NCI-H510A treated with DMSO at 0.1 percent for 48 hours (cell line): ENCODE measurements around the gene ZDHHC11.
"Not testable (repeated sequence)": the region's sequence is repeated elsewhere in the genome, so short reads cannot be mapped to it uniquely, and the experiment has no call there.

Experiments used
- DNase-seq: peaks from one replicate; lab custom pipeline; 2025; lab: John Stamatoyannopoulos, UW

ZDHHC11 gene

GRCh38 chr5:807719-808514 is 42.9 kb downstream of the ZDHHC11 start:
- DNase-seq = not testable (repeated sequence)

GRCh38 chr5:801472-801871 is 49.3 kb downstream of the ZDHHC11 start:
- DNase-seq = no peak

- not testable (repeated sequence) for DNase-seq
Observed at GRCh38 chr5:801055-801454, 49.7 kb downstream of the ZDHHC11 start.

DNA sequence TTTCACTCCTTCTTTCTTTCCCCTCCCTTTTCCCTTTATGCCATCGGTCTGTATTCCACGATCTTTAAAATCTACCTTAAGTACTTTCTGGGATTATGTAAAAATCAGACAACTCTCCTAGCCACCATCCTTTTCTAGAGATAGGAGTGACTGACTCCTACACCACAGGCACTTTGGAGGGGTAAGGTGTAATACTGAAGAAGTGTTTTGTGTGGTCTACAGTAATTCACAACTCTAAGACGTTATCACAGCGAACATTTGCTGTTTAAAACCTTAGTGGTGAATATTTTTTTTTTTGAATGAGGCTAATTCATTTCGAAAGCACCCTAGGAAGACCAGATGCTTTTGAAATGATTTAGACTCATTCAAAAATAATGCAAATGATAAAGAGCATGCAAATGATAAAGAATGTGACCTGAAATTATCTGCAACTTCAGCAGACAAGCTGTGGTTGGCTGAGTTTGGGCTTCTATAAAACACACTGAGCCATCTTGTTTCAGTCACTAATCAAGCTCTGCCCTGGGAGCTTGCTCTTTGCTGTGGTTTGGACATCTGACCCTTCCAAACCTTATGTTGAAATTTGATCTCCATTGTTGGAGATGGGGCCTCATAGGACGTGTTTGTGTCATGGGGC is 52.2 kb downstream of the ZDHHC11 start:
- DNase-seq = not testable (repeated sequence)

DNA sequence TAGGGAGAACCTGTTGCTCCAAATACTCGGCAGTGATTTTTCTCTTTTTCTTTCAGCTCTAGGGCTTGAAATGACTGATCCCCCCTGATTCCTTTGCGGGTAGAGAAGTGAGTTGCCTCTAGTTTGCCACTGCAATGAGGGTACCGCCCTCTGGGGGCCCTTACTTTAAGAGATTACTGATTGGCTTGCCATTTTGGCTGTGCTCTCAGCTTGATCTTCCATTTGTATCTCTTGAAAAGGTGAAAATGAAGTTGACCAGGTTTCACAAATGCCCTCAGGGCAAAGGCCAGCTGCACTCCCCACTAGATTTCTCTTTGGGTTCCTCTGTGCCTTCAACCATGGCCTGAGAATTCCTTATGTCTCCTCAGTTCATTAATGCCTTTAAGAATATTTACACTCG is 52.8 kb downstream of the ZDHHC11 start:
- DNase-seq = not testable (repeated sequence)

GRCh38 chr5:795873-796272 is 54.9 kb downstream of the ZDHHC11 start:
- not testable (repeated sequence) for DNase-seq

- not testable (repeated sequence) for DNase-seq
Observed at GRCh38 chr5:794948-795347, 55.8 kb downstream of the ZDHHC11 start.

DNA sequence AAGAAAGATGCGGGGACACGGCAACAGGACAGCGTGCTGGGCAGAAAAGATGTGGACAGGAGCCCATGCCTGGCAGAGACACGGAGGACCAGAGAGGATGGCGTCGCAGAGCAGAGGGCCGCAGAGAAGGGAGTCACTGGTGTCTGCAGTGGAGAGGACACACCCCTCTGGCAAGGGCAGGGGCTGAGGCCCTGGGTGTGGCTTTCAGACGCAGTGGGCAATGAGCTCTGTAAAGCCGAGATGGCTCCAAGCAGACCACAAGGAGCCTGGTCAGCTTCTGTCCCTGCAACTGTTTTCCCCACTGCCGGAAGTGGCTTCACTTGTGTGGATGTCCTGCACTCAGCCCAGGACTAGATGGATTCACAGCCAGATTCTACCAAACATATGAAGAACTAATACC is 62.1 kb downstream of the ZDHHC11 start:
- DNase-seq = not testable (repeated sequence)

- DNase-seq = not testable (repeated sequence)
Observed at GRCh38 chr5:787857-788233, 62.9 kb downstream of the ZDHHC11 start.

DNA sequence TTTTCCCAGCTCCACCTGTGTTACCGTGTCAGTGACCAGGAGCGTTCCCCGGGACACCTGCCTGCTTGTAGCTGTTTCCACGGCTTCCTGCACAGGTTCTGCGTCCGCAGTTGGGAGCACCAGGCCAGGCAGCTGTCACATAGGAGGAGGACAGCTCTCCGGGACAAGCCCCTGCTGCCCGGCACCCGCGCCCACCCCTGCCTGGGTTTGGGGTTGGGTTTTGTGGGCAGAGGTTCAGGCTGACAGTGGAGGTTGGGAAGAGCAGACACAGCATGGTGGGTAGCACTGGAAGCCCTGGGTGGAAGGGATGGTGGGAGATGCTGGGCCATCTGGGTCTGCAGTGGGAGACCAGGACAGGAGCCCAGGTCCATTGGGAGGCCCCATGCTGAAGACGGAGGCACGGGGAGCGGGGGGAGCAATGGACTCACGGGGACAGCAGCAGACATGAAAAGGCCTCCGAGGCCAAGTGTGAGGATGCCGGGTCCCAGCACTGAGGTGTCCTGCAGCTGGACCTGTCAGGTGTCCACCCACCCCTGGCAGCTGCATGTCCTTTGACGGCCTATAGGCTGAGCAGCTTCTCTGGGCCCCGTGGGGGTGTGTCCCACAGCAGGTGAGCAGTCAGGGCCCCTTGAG is 63.4 kb downstream of the ZDHHC11 start:
- DNase-seq = not testable (repeated sequence)

GRCh38 chr5:785181-785705 is 65.5 kb downstream of the ZDHHC11 start:
- peak; percentile 64 for DNase-seq

GRCh38 chr5:784428-785177 is 66.2 kb downstream of the ZDHHC11 start, which contains the start of gene ZDHHC11B:
TSS of gene ZDHHC11B (minus strand) at chr5:784729. CDS start at chr5:766919, 17,810 bp downstream.
- peak; percentile 98 for DNase-seq

DNA sequence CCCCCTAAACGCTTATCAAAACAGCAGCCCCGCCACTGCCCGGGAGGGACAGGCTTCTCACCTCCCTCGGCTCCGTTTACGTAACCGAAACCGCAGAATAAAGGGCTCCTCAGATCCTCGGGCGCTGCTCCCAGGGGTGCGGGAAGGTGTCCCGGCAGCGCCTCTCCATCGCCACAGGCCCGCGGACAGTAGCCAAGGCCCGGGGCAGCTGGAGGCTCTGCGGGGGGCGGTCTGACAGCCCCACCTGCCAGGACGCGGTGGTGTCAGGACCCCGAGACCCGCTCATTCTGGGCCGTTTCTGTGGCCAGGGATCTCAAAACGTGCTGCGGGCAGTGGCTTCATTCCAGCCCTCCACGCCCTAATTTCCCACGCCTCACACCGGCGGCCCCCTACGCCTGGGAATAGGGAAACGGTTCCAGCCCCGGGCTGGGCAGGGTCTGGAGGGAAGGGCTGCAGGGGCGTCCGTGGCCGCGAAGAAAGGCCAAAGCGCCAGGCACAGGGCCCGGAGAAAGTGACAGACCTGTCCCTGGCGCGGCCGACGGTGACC is 66.8 kb downstream of the ZDHHC11 start:
- DNase-seq = peak; percentile 72

DNA sequence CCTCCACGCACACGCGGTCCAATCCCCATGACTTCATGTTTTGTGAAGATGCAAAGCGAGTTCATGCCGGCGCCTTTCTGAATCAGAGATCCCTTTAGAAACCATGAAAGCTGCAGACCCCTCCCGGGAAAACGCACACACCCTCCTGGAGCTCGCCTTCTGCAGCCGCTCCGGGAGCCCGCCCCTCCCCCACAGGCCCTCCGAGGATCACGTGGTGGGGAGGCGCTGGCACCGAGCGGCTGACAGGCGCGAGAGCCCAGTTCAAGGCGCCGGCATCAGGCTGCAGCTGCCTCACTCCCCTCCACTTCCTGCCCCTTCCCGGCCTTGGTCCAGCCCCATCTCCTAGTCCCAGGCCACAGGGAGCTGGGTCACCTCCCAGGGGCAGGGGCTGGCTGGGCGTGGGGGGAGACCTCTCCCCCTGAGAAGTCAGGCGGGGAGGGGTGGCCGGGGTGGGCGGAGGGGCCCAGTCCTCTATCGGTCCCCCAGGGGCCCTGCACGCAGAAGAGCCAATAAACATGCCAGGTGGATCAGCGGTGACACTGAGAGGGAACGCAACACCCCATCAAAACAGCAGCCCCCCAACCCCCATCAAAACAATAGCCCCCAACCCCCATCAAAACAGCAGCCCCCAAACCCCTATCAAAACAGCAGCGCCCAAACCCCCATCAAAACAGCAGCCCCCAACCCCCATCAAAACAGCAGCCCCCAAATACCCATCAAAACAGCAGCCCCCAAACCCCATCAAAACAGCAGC is 67.6 kb downstream of the ZDHHC11 start:
- not testable (repeated sequence) for DNase-seq

- not testable (repeated sequence) for DNase-seq
Observed at GRCh38 chr5:782356-782755, 68.4 kb downstream of the ZDHHC11 start.

GRCh38 chr5:780571-780970 is 70.2 kb downstream of the ZDHHC11 start:
- not testable (repeated sequence) for DNase-seq

DNA sequence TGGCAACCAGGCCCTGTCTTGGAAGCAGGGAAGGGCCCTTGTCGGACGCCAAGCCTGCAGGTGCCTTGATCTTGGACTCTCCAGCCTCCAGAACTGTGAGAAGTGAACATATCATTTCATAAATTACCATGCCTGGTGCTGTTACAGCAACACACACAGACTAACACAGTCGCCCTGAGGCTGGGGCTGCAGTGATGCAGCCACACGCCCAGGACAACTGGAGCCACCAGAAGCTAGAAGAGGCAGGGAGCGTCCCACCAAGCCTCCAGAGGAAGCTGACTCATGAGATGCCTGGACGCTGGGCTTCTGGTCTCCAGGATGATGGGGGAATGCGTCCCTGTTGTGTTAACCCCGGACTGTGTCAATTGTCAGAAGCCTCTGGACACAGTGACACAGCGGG is 71.8 kb downstream of the ZDHHC11 start:
- not testable (repeated sequence) for DNase-seq

GRCh38 chr5:778421-778820 is 72.4 kb downstream of the ZDHHC11 start:
- DNase-seq = not testable (repeated sequence)

GRCh38 chr5:777756-778161 is 73.0 kb downstream of the ZDHHC11 start:
- no peak for DNase-seq

DNA sequence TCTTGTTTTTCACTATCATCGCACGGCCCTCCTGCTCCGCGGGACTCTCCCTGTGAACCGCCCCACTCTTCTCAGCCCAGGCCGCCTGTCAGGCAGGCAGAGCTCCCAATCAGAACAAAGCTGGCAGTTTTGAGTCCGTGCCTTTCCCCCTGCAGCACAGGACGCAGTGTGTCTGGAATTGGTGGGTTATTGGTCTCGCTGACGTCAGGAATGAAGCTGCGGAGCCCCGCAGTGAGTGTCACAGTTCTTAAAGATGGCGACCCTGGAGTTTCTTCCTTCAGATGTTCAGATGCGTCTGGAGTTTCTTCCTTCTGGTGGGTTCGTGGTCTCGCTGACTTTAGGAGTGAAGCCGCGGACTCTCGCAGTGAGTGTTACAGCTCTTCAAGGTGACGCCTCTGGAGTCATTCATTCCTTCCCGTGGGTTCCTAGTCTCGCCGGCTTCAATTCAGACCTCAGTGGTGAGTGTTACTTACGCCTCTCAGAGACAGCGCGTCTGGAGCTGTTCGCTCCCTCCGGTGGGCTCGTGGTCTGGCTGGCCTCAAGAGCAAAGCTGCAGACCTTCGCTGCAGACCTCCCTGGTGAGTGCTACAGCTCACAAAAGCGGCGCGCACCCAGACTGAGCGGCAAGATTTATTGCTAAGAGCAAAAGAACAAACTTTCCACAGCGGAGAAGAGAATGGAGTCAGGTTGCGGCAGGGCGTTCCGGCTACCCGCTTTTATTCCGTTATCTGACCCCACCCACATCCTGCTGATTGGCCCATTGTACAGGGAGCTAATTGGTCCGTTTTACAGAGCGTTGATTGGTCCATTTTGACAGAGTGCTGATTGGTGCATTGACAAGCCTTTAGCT is 73.7 kb downstream of the ZDHHC11 start:
- no peak for DNase-seq
